Mesothelial cell of epicardium (in vitro differentiated cells): ENCODE measurements around the gene ADGRG6. TPM values are rescaled to one million over a fixed set of nuclear protein-coding genes. Genes with fewer than 3 reads are reported as not detected.

Experiments
- DNase-seq, 2 experiments: peaks; one replicate each; pipeline ENCODE4 v3.0.0; 2021; ENCODE audit warnings: low spot score in 2 of 2; ENCODE audit not compliant: unreplicated experiment in 2 of 2
- H3K27ac Mint-ChIP-seq: 2 replicates; pipeline ENCODE4 v1.8.0; 2021; ENCODE audit warnings: mixed read lengths
- H3K27me3 Mint-ChIP-seq: 2 replicates; pipeline ENCODE4 v1.8.0; 2021; ENCODE audit warnings: low read depth, mixed read lengths
- H3K36me3 Mint-ChIP-seq: 2 replicates; pipeline ENCODE4 v1.8.0; 2021; ENCODE audit warnings: mixed read lengths
- H3K4me1 Mint-ChIP-seq: 2 replicates; pipeline ENCODE4 v1.8.0; 2021; ENCODE audit warnings: mixed read lengths
- H3K4me3 Mint-ChIP-seq: 2 replicates; pipeline ENCODE4 v1.8.0; 2021; ENCODE audit warnings: mild to moderate bottlenecking, moderate library complexity, mixed read lengths
- H3K9me3 Mint-ChIP-seq: 2 replicates; pipeline ENCODE4 v1.8.0; 2021; ENCODE audit warnings: mixed read lengths
- CTCF ChIP-seq: fragments of 200-600 bp; sonication (generic); IDR thresholded peaks from one replicate; pipeline ENCODE4 v1.5.0; 2021; ENCODE audit warnings: antibody characterized with exemption; ENCODE audit not compliant: unreplicated experiment
- total RNA-seq: library from RNA; stranded (reverse); gene quantifications from 3 replicates; pipeline ENCODE4 v1.2.1, GENCODE V29; 2021

Gene ADGRG6
- total RNA-seq, 1 donor from 2014 or later = 36.6 TPM

GRCh38 chr6:142333431-142333830 lies 31.6 kb downstream of the ADGRG6 start:
- Mint-ChIP-seq H3K36me3 (no peaks in the 10 kb centered on the region), H3K4me1 (peaks cover 36% of the 10 kb centered on the region), H3K27me3 (no peaks in the 10 kb centered on the region), H3K9me3 (no peaks in the 10 kb centered on the region), H3K27ac (no peak overlapping the region), H3K4me3 (no peak overlapping the region)
- DNase-seq = no peak
- no peak for TF ChIP-seq CTCF

- TF ChIP-seq CTCF = no peak
Observed at GRCh38 chr6:142334294-142334693, 32.5 kb downstream of the ADGRG6 start.

GRCh38 chr6:142335415-142335814 lies 33.6 kb downstream of the ADGRG6 start:
- Mint-ChIP-seq H3K27me3 (no peaks in the 10 kb centered on the region), H3K9me3 (no peaks in the 10 kb centered on the region), H3K4me1 (peaks cover 37% of the 10 kb centered on the region), H3K4me3 (no peak overlapping the region), H3K36me3 (no peaks in the 10 kb centered on the region), H3K27ac (no peak overlapping the region)
- TF ChIP-seq CTCF = no peak
- DNase-seq = no peak

More at GRCh38 chr6:142334294-142334693, 32.5 kb downstream of the ADGRG6 start:
- Mint-ChIP-seq H3K36me3 (no peaks in the 10 kb centered on the region), H3K9me3 (no peaks in the 10 kb centered on the region), H3K27ac (no peak overlapping the region), H3K4me1 (peaks cover 38% of the 10 kb centered on the region), H3K4me3 (no peak overlapping the region), H3K27me3 (no peaks in the 10 kb centered on the region)
- no peak for DNase-seq

- H3K27ac Mint-ChIP-seq = no peak overlapping the region
- TF ChIP-seq CTCF = no peak
- no peaks in the 10 kb centered on the region for H3K9me3 Mint-ChIP-seq
- H3K36me3 Mint-ChIP-seq = no peaks in the 10 kb centered on the region
- no peaks in the 10 kb centered on the region for H3K27me3 Mint-ChIP-seq
- H3K4me1 Mint-ChIP-seq = peaks cover 35% of the 10 kb centered on the region
- DNase-seq = no peak
- H3K4me3 Mint-ChIP-seq = no peak overlapping the region
Observed at GRCh38 chr6:142336183-142336582, 34.4 kb downstream of the ADGRG6 start.

- no peak for TF ChIP-seq CTCF
- DNase-seq = no peak
- peaks cover 29% of the 10 kb centered on the region for H3K4me1 Mint-ChIP-seq
- H3K36me3 Mint-ChIP-seq = no peaks in the 10 kb centered on the region
- H3K4me3 Mint-ChIP-seq = no peak overlapping the region
- H3K9me3 Mint-ChIP-seq = peaks cover under 1% of the 10 kb centered on the region
- H3K27me3 Mint-ChIP-seq = no peaks in the 10 kb centered on the region
- H3K27ac Mint-ChIP-seq = no peak overlapping the region
Observed at GRCh38 chr6:142336787-142337186, 35.0 kb downstream of the ADGRG6 start.

GRCh38 chr6:142339113-142339512 lies 37.3 kb downstream of the ADGRG6 start:
- no peak overlapping the region for H3K4me3 Mint-ChIP-seq
- no peak for TF ChIP-seq CTCF

More at GRCh38 chr6:142339113-142339512, 37.3 kb downstream of the ADGRG6 start:
- H3K4me1 Mint-ChIP-seq = peaks cover 30% of the 10 kb centered on the region
- DNase-seq = no peak
- no peaks in the 10 kb centered on the region for H3K36me3 Mint-ChIP-seq
- no peaks in the 10 kb centered on the region for H3K27me3 Mint-ChIP-seq
- H3K27ac Mint-ChIP-seq = peak overlapping the region; percentile 43
- peaks cover 4% of the 10 kb centered on the region for H3K9me3 Mint-ChIP-seq
